ENCODE data around the gene TOP3A. TPM values are rescaled to one million over a fixed set of nuclear protein-coding genes. Genes with fewer than 3 reads are reported as not detected.

The TOP3A gene
- total RNA-seq, 1 experiment from 2014 or later, result 52.2 TPM

DNA sequence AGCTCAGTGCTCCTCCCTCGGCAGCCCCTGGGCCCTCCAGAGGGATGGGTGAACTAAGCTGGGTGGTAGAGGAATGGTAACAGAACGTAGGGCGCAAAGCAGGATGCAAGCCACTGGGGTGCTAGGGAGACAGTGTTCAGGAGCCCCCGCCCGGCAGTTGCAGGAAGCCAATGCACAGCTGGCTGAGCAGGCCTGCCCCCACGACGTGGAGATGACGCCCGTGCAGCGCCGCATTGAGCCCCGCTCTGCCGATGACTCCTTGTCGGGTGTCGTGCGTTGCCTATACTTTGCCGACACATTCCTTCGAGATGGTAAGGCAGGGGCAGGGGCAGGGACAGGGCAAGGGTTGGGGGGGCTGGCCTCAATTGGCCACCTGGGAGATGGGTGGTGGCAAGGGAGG lies 76.5 kb downstream of the TOP3A start:
- no peak overlapping the region for H2AFZ ChIP-seq
- CTCF ChIA-PET, result no interaction called here

DNA sequence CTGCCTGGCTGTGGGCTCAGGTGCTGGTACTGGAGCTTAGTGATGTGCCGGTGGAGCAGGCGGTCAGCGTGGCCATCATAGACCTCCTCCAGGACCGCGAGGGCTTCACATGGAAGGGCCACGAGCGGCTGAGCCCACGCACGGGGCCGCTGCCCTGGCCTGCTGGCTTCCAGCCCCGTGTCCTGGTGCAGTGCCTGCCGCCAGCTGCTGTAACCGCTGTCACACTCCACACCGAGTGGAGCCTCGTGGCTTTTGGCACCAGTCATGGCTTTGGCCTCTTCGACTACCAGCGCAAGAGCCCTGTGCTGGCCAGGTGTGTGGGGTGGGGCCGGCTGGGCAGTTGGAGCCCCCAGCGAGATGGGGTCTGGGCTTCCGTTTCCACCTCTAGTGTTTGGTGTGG lies 77.3 kb downstream of the TOP3A start:
- no peak for DNase-seq
- H3K9me3 ChIP-seq (ENCODE audit: insufficient read depth, low read depth), result no peaks in the 10 kb centered on the region
- H3K79me2 ChIP-seq (ENCODE audit: low read depth), result no peaks in the 10 kb centered on the region
- H4K20me1 ChIP-seq (ENCODE audit: insufficient read depth), result no peaks in the 10 kb centered on the region
- no peaks in the 10 kb centered on the region for H3K27me3 ChIP-seq (ENCODE audit: insufficient read depth, low read depth)
- intact Hi-C loops (cut with micrococcal nuclease; ENCODE audit: unreplicated experiment), result no loop called here
- no peaks in the 10 kb centered on the region for H3K36me3 ChIP-seq (ENCODE audit: low read depth)
- H2AFZ ChIP-seq, result no peak overlapping the region
- POLR2A ChIA-PET (ENCODE audit: unreplicated experiment), result no interaction called here
- no peak overlapping the region for H3K4me2 ChIP-seq
- H3K4me1 ChIP-seq (replicated peaks; ENCODE audit: insufficient read depth), result peaks cover 17% of the 10 kb centered on the region
- peaks cover 7% of the 10 kb centered on the region; the same call in 1 of the 2 replicates for H3F3A ChIP-seq (ENCODE audit: insufficient read depth, low read depth)
- no TSS peak for BruUV-seq (replicated peaks)
- CTCF ChIA-PET, result interaction anchor here (0.9 kb wide), 1 partner anchor 19 kb away, joined by 3 read pairs; no protein-coding TSS in a partner anchor
- no peak overlapping the region for H3K27ac ChIP-seq
- no peak overlapping the region for H3K4me3 ChIP-seq
- TF ChIP-seq EZH2 (IDR thresholded peaks at IDR 0.05; ENCODE audit: low read depth), result no peak
- TF ChIP-seq, protein P1, sequence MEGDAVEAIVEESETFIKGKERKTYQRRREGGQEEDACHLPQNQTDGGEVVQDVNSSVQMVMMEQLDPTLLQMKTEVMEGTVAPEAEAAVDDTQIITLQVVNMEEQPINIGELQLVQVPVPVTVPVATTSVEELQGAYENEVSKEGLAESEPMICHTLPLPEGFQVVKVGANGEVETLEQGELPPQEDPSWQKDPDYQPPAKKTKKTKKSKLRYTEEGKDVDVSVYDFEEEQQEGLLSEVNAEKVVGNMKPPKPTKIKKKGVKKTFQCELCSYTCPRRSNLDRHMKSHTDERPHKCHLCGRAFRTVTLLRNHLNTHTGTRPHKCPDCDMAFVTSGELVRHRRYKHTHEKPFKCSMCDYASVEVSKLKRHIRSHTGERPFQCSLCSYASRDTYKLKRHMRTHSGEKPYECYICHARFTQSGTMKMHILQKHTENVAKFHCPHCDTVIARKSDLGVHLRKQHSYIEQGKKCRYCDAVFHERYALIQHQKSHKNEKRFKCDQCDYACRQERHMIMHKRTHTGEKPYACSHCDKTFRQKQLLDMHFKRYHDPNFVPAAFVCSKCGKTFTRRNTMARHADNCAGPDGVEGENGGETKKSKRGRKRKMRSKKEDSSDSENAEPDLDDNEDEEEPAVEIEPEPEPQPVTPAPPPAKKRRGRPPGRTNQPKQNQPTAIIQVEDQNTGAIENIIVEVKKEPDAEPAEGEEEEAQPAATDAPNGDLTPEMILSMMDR (conservative IDR thresholded peaks at IDR 0.05), result no peak
- no peaks in the 10 kb centered on the region for H3K9me2 ChIP-seq (ENCODE audit: insufficient read depth)

More for the DNA sequence above, 76.5 kb downstream of the TOP3A start:
- Histone ChIP-seq H3K36me3 (ENCODE audit: low read depth) (no peaks in the 10 kb centered on the region), H3K9me3 (ENCODE audit: insufficient read depth, low read depth) (no peaks in the 10 kb centered on the region), H4K20me1 (ENCODE audit: insufficient read depth) (no peaks in the 10 kb centered on the region), H3K79me2 (ENCODE audit: low read depth) (no peaks in the 10 kb centered on the region), H3F3A (ENCODE audit: insufficient read depth, low read depth) (peaks cover 9% of the 10 kb centered on the region; the same call in 1 of the 2 replicates), H3K4me2 (no peak overlapping the region), H3K27me3 (ENCODE audit: insufficient read depth, low read depth) (no peaks in the 10 kb centered on the region), H3K4me1 (replicated peaks; ENCODE audit: insufficient read depth) (peaks cover 17% of the 10 kb centered on the region), H3K4me3 (no peak overlapping the region), H3K9me2 (ENCODE audit: insufficient read depth) (no peaks in the 10 kb centered on the region), H3K27ac (no peak overlapping the region)
- TF ChIP-seq, protein P1 (conservative IDR thresholded peaks at IDR 0.05), result no peak
- no peak for TF ChIP-seq EZH2 (IDR thresholded peaks at IDR 0.05; ENCODE audit: low read depth)
- POLR2A ChIA-PET (ENCODE audit: unreplicated experiment), result no interaction called here
- DNase-seq, result no peak
- intact Hi-C loops (cut with micrococcal nuclease; ENCODE audit: unreplicated experiment), result no loop called here
- BruUV-seq (replicated peaks), result no TSS peak

DNA sequence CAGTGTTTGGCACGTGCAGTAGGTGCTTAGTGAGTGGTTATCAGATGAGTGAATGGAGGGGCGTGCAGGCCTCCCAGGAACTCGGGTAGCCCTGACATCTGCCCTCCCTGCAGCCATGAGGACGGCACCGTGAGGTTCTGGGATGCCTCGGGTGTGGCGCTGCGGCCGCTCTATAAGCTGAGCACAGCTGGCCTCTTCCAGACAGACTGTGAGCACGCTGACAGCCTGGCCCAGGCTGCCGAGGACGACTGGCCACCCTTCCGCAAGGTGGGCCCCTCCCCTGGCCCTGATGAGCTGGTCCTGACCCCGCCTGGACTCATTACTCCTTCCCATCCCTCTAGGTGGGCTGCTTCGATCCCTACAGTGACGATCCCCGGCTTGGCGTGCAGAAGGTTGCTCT lies 78.3 kb downstream of the TOP3A start:
- no peak for TF ChIP-seq EZH2 (IDR thresholded peaks at IDR 0.05; ENCODE audit: low read depth)
- TF ChIP-seq, protein P1 (conservative IDR thresholded peaks at IDR 0.05), result no peak
- H3K4me2 ChIP-seq, result peak overlapping the region; percentile 46
- H3F3A ChIP-seq (ENCODE audit: insufficient read depth, low read depth), result peaks cover 7% of the 10 kb centered on the region; the same call in 1 of the 2 replicates
- H3K79me2 ChIP-seq (ENCODE audit: low read depth), result no peaks in the 10 kb centered on the region
- peak overlapping the region; percentile 46; the same call in 1 of the 2 replicates for H3K27ac ChIP-seq
- H3K4me3 ChIP-seq, result no peak overlapping the region
- H3K9me2 ChIP-seq (ENCODE audit: insufficient read depth), result no peaks in the 10 kb centered on the region
- BruUV-seq (replicated peaks), result no TSS peak
- CTCF ChIA-PET, result interaction anchor here (0.8 to 1.0 kb wide), 2 partner anchors 12 to 18 kb away, joined by 4 to 6 read pairs; no protein-coding TSS in a partner anchor
- POLR2A ChIA-PET (ENCODE audit: unreplicated experiment), result interaction anchor here (1.1 kb wide), 1 partner anchor 11 kb away, joined by 6 read pairs; no protein-coding TSS in a partner anchor
- no peak overlapping the region for H2AFZ ChIP-seq
- H3K9me3 ChIP-seq (ENCODE audit: insufficient read depth, low read depth), result no peaks in the 10 kb centered on the region
- H3K4me1 ChIP-seq (replicated peaks; ENCODE audit: insufficient read depth), result peaks cover 17% of the 10 kb centered on the region
- no peaks in the 10 kb centered on the region for H3K27me3 ChIP-seq (ENCODE audit: insufficient read depth, low read depth)
- intact Hi-C loops (cut with micrococcal nuclease; ENCODE audit: unreplicated experiment), result no loop called here
- DNase-seq, result no peak
- no peaks in the 10 kb centered on the region for H3K36me3 ChIP-seq (ENCODE audit: low read depth)
- no peaks in the 10 kb centered on the region for H4K20me1 ChIP-seq (ENCODE audit: insufficient read depth)

Measured in PC-9 (cell line).